ENCODE data around the gene DIP2A. TPM values are rescaled to one million over a fixed set of nuclear protein-coding genes. Genes with fewer than 3 reads are reported as not detected.

DIP2A gene
- total RNA-seq, 1 donor, result 26.5 TPM

DNA sequence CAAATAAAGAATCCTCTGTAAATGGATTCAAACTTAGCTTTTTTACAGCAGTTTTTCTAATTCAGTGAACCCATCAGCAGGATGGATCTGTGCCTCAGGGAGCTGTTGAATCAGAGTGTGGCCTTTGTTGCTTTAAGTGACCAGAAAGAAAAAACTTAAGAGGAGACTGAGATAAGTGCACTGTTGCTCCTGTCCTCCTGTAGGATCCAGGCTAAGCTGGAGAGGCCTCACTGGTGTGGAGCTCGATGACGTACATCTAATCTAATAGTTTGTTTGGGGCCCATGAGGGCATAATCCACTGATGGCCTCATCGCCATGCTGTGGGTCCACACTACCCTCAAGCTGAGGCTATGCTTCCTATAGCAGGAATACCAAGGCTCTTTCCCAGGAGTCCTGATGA lies 10.6 kb downstream of the DIP2A start:
- no peak for TF ChIP-seq CTCF (IDR thresholded peaks at IDR 0.05; ENCODE audit: insufficient read depth, low read length)
- no peak for DNase-seq (ENCODE audit: low read depth)
- no peak overlapping the region for H3K4me3 ChIP-seq (ENCODE audit: low read depth, low read length)

DNA sequence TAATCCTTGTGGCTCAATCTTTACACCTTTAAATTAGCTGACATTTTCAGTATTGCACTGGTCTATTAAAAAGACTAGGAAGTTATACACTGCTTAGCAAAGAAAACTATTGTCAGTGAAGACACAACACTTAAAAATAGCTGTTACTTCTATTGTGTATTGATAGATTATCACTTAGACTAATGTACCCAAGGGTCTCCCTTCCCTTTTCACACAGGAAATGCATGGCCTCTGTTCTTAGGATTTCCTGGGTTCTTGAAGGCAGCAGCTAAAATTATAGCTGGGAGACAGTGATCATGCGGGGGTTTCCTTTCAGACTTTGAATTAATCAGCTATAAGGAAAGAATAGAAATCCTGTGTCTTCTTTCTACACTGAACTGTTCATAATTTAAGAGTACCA lies 12.8 kb downstream of the DIP2A start:
- no peak for DNase-seq (ENCODE audit: low read depth)
- no peak for TF ChIP-seq CTCF (IDR thresholded peaks at IDR 0.05; ENCODE audit: insufficient read depth, low read length)

GRCh38 chr21:46472246-46472645 lies 13.6 kb downstream of the DIP2A start:
- no peak for TF ChIP-seq CTCF (IDR thresholded peaks at IDR 0.05; ENCODE audit: insufficient read depth, low read length)
- DNase-seq (ENCODE audit: low read depth), result no peak
- no peak overlapping the region for H3K4me3 ChIP-seq (ENCODE audit: low read depth, low read length)

More for the DNA sequence above, 12.8 kb downstream of the DIP2A start:
- H3K4me3 ChIP-seq (ENCODE audit: low read depth, low read length), result no peak overlapping the region

GRCh38 chr21:46474382-46474781 lies 15.7 kb downstream of the DIP2A start:
- no peak overlapping the region for H3K4me3 ChIP-seq (ENCODE audit: low read depth, low read length)
- TF ChIP-seq CTCF (IDR thresholded peaks at IDR 0.05; ENCODE audit: insufficient read depth, low read length), result no peak
- no peak for DNase-seq (ENCODE audit: low read depth)

DNA sequence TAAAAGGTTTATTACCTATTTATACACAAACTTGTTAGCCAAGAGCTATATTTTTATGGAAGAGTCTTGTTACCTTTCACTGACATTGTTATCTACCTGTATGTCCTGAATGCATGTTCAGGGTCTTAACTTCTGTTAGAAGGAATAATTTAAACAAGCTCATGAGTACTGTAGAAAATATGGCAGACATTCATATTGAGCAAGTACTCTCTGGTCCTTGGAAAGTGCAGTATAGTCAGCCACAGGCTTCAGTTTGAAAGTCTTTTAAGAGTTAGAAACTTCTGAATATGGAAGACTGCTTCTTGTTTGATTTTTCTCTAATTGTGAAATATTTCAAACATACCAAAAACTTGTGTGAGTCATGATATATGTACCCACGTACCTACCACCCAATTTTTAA lies 16.6 kb downstream of the DIP2A start:
- no peak for TF ChIP-seq CTCF (IDR thresholded peaks at IDR 0.05; ENCODE audit: insufficient read depth, low read length)
- DNase-seq (ENCODE audit: low read depth), result no peak
- no peak overlapping the region for H3K4me3 ChIP-seq (ENCODE audit: low read depth, low read length)

- DNase-seq (ENCODE audit: low read depth), result peak; percentile 55
- TF ChIP-seq CTCF (IDR thresholded peaks at IDR 0.05; ENCODE audit: insufficient read depth, low read length), result no peak
- no peak overlapping the region for H3K4me3 ChIP-seq (ENCODE audit: low read depth, low read length)
Observed at GRCh38 chr21:46477765-46478164, 19.1 kb downstream of the DIP2A start.

DNA sequence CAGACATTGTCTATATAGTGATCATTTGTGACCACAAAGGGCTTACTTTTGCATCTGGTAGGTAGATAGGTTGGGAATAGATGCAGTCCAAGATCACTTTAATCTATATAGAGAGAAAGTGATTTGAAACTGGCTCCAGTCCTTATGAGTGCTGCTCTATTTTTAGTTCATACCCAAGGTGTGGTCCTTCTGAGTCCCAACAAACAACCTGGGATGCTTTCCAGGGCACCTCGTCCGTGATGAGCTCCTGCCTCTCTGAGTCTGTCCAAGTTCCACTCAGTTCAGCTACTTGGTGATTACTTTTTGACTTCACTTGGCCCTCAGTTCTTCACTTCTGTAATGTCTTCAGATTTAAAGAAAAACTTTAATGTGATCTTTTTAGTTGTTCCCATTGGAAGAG lies 20.2 kb downstream of the DIP2A start:
- no peak for TF ChIP-seq CTCF (IDR thresholded peaks at IDR 0.05; ENCODE audit: insufficient read depth, low read length)
- no peak overlapping the region for H3K4me3 ChIP-seq (ENCODE audit: low read depth, low read length)
- no peak for DNase-seq (ENCODE audit: low read depth)

Measured in fibroblast of the aortic adventitia (primary cell).